ENCODE results near the gene MIA3.

DNA sequence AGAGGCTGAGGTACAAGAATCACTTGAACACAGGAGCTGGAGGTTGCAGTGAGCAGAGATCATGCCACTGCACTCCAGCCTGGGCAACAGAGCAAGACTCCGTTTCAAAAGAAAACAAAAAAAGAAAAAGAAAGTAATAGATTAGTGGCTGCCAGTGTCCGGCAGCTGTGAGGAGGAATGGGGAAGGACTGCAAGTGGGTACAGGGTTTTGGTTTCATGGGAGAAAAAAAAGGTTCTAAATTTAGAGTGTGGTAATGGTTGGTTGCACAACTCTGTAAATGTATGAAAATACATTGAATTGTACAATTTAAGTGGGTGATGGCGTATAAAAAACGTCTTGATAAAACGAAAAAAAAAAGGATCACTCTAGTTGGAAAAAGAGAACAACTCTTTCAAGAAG lies 34.8 kb upstream of the MIA3 start:
- TF ChIP-seq, protein P1, sequence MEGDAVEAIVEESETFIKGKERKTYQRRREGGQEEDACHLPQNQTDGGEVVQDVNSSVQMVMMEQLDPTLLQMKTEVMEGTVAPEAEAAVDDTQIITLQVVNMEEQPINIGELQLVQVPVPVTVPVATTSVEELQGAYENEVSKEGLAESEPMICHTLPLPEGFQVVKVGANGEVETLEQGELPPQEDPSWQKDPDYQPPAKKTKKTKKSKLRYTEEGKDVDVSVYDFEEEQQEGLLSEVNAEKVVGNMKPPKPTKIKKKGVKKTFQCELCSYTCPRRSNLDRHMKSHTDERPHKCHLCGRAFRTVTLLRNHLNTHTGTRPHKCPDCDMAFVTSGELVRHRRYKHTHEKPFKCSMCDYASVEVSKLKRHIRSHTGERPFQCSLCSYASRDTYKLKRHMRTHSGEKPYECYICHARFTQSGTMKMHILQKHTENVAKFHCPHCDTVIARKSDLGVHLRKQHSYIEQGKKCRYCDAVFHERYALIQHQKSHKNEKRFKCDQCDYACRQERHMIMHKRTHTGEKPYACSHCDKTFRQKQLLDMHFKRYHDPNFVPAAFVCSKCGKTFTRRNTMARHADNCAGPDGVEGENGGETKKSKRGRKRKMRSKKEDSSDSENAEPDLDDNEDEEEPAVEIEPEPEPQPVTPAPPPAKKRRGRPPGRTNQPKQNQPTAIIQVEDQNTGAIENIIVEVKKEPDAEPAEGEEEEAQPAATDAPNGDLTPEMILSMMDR (IDR thresholded peaks at IDR 0.05; ENCODE audit: low read depth, low read length, poor library complexity, severe bottlenecking) = no peak
- TF ChIP-seq EZH2phosphoT487 (IDR thresholded peaks at IDR 0.05; ENCODE audit: borderline replicate concordance, low read length) = no peak
